H1 (cell line): ENCODE data around the gene CELSR1. TPM values are rescaled to one million over a fixed set of nuclear protein-coding genes. Genes with fewer than 3 reads are reported as not detected.

Experiments used
- CTCF ChIA-PET: fragments of 300-600 bp; sonication (Branson Sonifier 250); formaldehyde crosslinking; loops from one replicate; lab custom pipeline; 2021; ENCODE audit not compliant: partially characterized antibody; lab: Charles Lee
- POLR2A ChIA-PET: fragments of 300-600 bp; sonication (Branson Sonifier 250); formaldehyde crosslinking; loops from one replicate; lab custom pipeline; 2021; ENCODE audit warnings: inconsistent platforms; ENCODE audit not compliant: partially characterized antibody; lab: Charles Lee
- DNase-seq, 2 experiments: peaks; one replicate each; pipeline versions ENCODE4 v3.0.0 to v3.0.0-alpha.2; 2010 to 2022; ENCODE audit warnings: low spot score in 2 of 2, low read depth in 1 of 2, mixed read lengths in 1 of 2
- FAIRE-seq: peaks from 2 replicates; lab custom pipeline; 2011; peaks lifted over from hg19 to GRCh38; lab: Jason Lieb, UNC
- H2AFZ ChIP-seq: 2 replicates; pipeline ENCODE4 v1.8.1; 2012; ENCODE audit warnings: low read length, inconsistent platforms
- H2AK5ac ChIP-seq: 2 replicates; pipeline ENCODE4 v1.6.1; 2013; ENCODE audit warnings: low read depth, low read length
- H2BK120ac ChIP-seq: replicated peaks from 2 replicates; pipeline ENCODE3; 2013; ENCODE audit warnings: low read depth, low read length, inconsistent platforms
- H2BK12ac ChIP-seq: 2 replicates; pipeline ENCODE4 v1.6.1; 2013; ENCODE audit warnings: low read depth, low read length
- H2BK15ac ChIP-seq: 2 replicates; pipeline ENCODE4 v1.6.1; 2013; ENCODE audit warnings: low read length
- H2BK20ac ChIP-seq: 2 replicates; pipeline ENCODE4 v1.6.1; 2013; ENCODE audit warnings: low read length
- H2BK5ac ChIP-seq: 2 replicates; pipeline ENCODE4 v1.6.1; 2013; ENCODE audit warnings: low read depth, low read length
- H3K14ac ChIP-seq: 2 replicates; pipeline ENCODE4 v1.6.1; 2013; ENCODE audit warnings: inconsistent platforms; ENCODE audit not compliant: insufficient read length
- H3K18ac ChIP-seq: 2 replicates; pipeline ENCODE4 v1.6.1; 2013; ENCODE audit warnings: low read length; ENCODE audit errors: extremely low read depth
- H3K23ac ChIP-seq: 2 replicates; pipeline ENCODE4 v1.6.1; 2013; ENCODE audit warnings: inconsistent platforms; ENCODE audit not compliant: insufficient read length
- H3K23me2 ChIP-seq: 2 replicates; pipeline ENCODE4 v1.6.1; 2013; ENCODE audit warnings: low read depth, low read length
- H3K27ac ChIP-seq: 2 replicates; pipeline ENCODE4 v1.6.1; 2011; ENCODE audit warnings: low read depth, low read length, inconsistent platforms
- H3K27me3 ChIP-seq, 4 experiments: replicated peaks in 1 of 4; 1 replicate in 1 of 4; 2 replicates in 3 of 4; pipeline versions ENCODE4 v1.6.1 to v1.8.1; 2011 to 2013; ENCODE audit warnings: low read length in 3 of 4, mild to moderate bottlenecking in 3 of 4, inconsistent platforms in 2 of 4, mixed read lengths in 2 of 4, moderate library complexity in 1 of 4; ENCODE audit not compliant: control insufficient read depth in 3 of 4, insufficient read depth in 3 of 4; ENCODE audit errors: extremely low read depth in 1 of 4
- H3K36me3 ChIP-seq, 4 experiments: 2 replicates each; pipeline versions ENCODE4 v1.6.1 to v1.8.1; 2011 to 2013; ENCODE audit warnings: mild to moderate bottlenecking in 4 of 4, low read length in 3 of 4, moderate library complexity in 2 of 4, control low read depth in 1 of 4, inconsistent platforms in 1 of 4; ENCODE audit not compliant: insufficient read depth in 4 of 4, control insufficient read depth in 2 of 4
- H3K4ac ChIP-seq: replicated peaks from 2 replicates; pipeline ENCODE3; 2013; ENCODE audit warnings: low read length, low read depth, mixed read lengths, inconsistent platforms; ENCODE audit not compliant: insufficient read length
- H3K4me1 ChIP-seq, 4 experiments: replicated peaks in 1 of 4; 1 replicate in 1 of 4; 2 replicates in 3 of 4; pipeline versions ENCODE4 v1.6.1 to v1.8.1; 2011 to 2013; ENCODE audit warnings: low read length in 3 of 4, inconsistent platforms in 2 of 4, mixed read lengths in 1 of 4; ENCODE audit not compliant: insufficient read depth in 4 of 4, control insufficient read depth in 3 of 4
- H3K4me2 ChIP-seq, 2 experiments: 2 replicates each; pipeline versions ENCODE4 v1.6.1 to v1.8.1; 2011 to 2013; ENCODE audit warnings: low read depth in 2 of 2, low read length in 2 of 2, control low read depth in 1 of 2, inconsistent platforms in 1 of 2, mild to moderate bottlenecking in 1 of 2; ENCODE audit not compliant: insufficient read depth in 1 of 2
- H3K4me3 ChIP-seq, 4 experiments: fragments of 200-600, 300-600 bp in 1 of 4; sonication (generic), shearing (Covaris generic), sonication (Bioruptor Twin) in 1 of 4; 2 replicates each; pipeline versions ENCODE4 v1.5.1 to v1.8.1; 2011 to 2016; ENCODE audit warnings: low read length in 4 of 4, low read depth in 3 of 4, control low read depth in 2 of 4, inconsistent platforms in 2 of 4, mild to moderate bottlenecking in 2 of 4, mixed read lengths in 1 of 4, moderate library complexity in 1 of 4; ENCODE audit not compliant: insufficient read depth in 2 of 4; ENCODE audit errors: extremely low read depth in 1 of 4
- H3K56ac ChIP-seq: replicated peaks from 2 replicates; pipeline ENCODE3; 2013; ENCODE audit warnings: low read depth, mild to moderate bottlenecking, mixed read lengths, low read length, inconsistent platforms; ENCODE audit not compliant: insufficient read length
- H3K79me1 ChIP-seq: 2 replicates; pipeline ENCODE4 v1.6.1; 2013; ENCODE audit warnings: low read depth, low read length, control low read depth
- H3K79me2 ChIP-seq, 2 experiments: 2 replicates each; pipeline versions ENCODE4 v1.6.1 to v1.8.1; 2012 to 2013; ENCODE audit warnings: low read length in 2 of 2, mild to moderate bottlenecking in 2 of 2, inconsistent platforms in 1 of 2; ENCODE audit not compliant: insufficient read depth in 2 of 2, control insufficient read depth in 1 of 2
- H3K9ac ChIP-seq, 4 experiments: replicated peaks in 1 of 4; 1 replicate in 1 of 4; 2 replicates in 3 of 4; pipeline versions ENCODE4 v1.6.1 to v1.8.1; 2011 to 2013; ENCODE audit warnings: low read depth in 3 of 4, low read length in 3 of 4, control low read depth in 2 of 4, mild to moderate bottlenecking in 2 of 4, moderate library complexity in 2 of 4, inconsistent platforms in 1 of 4; ENCODE audit errors: extremely low read depth in 1 of 4
- H3K9me3 ChIP-seq, 2 experiments: 2 replicates each; pipeline versions ENCODE4 v1.6.1 to v1.8.1; 2012 to 2013; ENCODE audit warnings: mild to moderate bottlenecking in 2 of 2, moderate library complexity in 2 of 2, control low read depth in 1 of 2, inconsistent platforms in 1 of 2, low read depth in 1 of 2, low read length in 1 of 2, mixed read lengths in 1 of 2; ENCODE audit not compliant: insufficient read depth in 2 of 2
- H4K20me1 ChIP-seq, 2 experiments: replicated peaks in 1 of 2; 2 replicates each; pipeline versions ENCODE3 to v1.8.1; 2011 to 2013; ENCODE audit warnings: inconsistent platforms in 2 of 2, low read length in 2 of 2, mild to moderate bottlenecking in 1 of 2; ENCODE audit not compliant: insufficient read depth in 2 of 2, control insufficient read depth in 1 of 2
- H4K5ac ChIP-seq: 2 replicates; pipeline ENCODE4 v1.6.1; 2013; ENCODE audit warnings: low read length, low read depth, mixed read lengths, inconsistent platforms; ENCODE audit not compliant: insufficient read length
- H4K8ac ChIP-seq: 2 replicates; pipeline ENCODE4 v1.8.0; 2013; ENCODE audit warnings: mild to moderate bottlenecking, moderate library complexity, low read length, inconsistent platforms; ENCODE audit not compliant: insufficient read depth; ENCODE audit errors: extremely low read depth
- H4K91ac ChIP-seq: replicated peaks from 2 replicates; pipeline ENCODE3; 2013; ENCODE audit warnings: low read length, mixed read lengths, inconsistent platforms; ENCODE audit not compliant: insufficient read length
- YY1 ChIP-seq: IDR thresholded peaks from 2 replicates; pipeline ENCODE4 v1.6.1; 2011; ENCODE audit warnings: low read depth, mild to moderate bottlenecking, low read length
- WGBS, 2 experiments: shearing (Covaris generic) in 1 of 2; methylation state at CpG; one replicate each; pipeline versions ENCODE4 v1.1.6 to v1.1.7; 2013 to 2015; ENCODE audit warnings: low lambda C conversion rate in 2 of 2, mixed read lengths in 2 of 2, inconsistent platforms in 1 of 2, low coverage in 1 of 2, missing lambda C conversion rate in 1 of 2; ENCODE audit not compliant: insufficient replicate concordance in 2 of 2, insufficient coverage in 1 of 2, insufficient read length in 1 of 2; ENCODE audit errors: extremely low coverage in 1 of 2, missing lambda C conversion rate in 1 of 2; 5-methylcytosine and 5-hydroxymethylcytosine counted together
- polyA plus RNA-seq, 7 experiments: library from polyadenylated mRNA; depleted of rRNA in 3 of 7; stranded (reverse) in 5 of 7; unstranded in 2 of 7; fragments of >200 nt in 5 of 7; fragments of 200-250 nt in 2 of 7; gene quantifications; 1 replicate in 5 of 7; 2 replicates in 1 of 7; 4 replicates in 1 of 7; pipeline versions ENCODE4 v1.2.1 to v1.2.3, GENCODE V29; 2011 to 2013; ENCODE audit warnings: missing spikeins in 2 of 7, mixed read lengths in 2 of 7
- total RNA-seq: library from RNA; stranded (reverse); fragmentation: NEBNext Ultra II Directional; extraction: Animal tissue kit (Norgen Biotek cat#: 25700); gene quantifications from 2 replicates; pipeline ENCODE4 v1.2.1, GENCODE V29; 2021

The CELSR1 gene
- total and polyA plus RNA-seq, 2 of the 8 experiments (the other 6 are each of a cell fraction or from before 2014, with no cell fraction given) = 9.0 to 12.4 TPM

GRCh38 chr22:46336119-46337078 is 201.0 kb downstream of the CELSR1 start:
- peak overlapping the region; percentile 8; the same call in 1 of the 2 replicates for H3K27ac ChIP-seq
- no peak for FAIRE-seq
- TF ChIP-seq YY1 = peak; percentile 37; the same call in 1 of the 2 replicates

More at GRCh38 chr22:46336119-46337078, 201.0 kb downstream of the CELSR1 start:
- Histone ChIP-seq H2AFZ (no peak overlapping the region), H3K79me1 (peaks cover 9% of the 10 kb centered on the region), H3K18ac (no peak overlapping the region), H4K8ac (peak overlapping the region; percentile 79; the same call in 1 of the 2 replicates), H3K27me3 (no peaks in the 10 kb centered on the region), H2BK120ac (no peak overlapping the region), H3K4me2 (peak overlapping the region; percentile 88 to 94), H3K23ac (no peak overlapping the region), H3K79me2 (peaks cover 9 to 35% of the 10 kb centered on the region in 2 experiments), H3K9ac (peak overlapping the region; percentile 49 to 82 (median 70)), H4K5ac (no peak overlapping the region), H3K4me1 (peaks cover 0 to 4% (median 3%) of the 10 kb centered on the region in 4 experiments; a peak in 3 of 7 replicates), H2AK5ac (no peak overlapping the region), H2BK5ac (no peak overlapping the region), H2BK12ac (no peak overlapping the region), H3K56ac (peak overlapping the region; percentile 20), H4K91ac (no peak overlapping the region), H3K4me3 (peak overlapping the region; percentile 55 to 90 (median 80)), H3K9me3 (no peaks in the 10 kb centered on the region), H4K20me1 (peaks cover 7 to 11% of the 10 kb centered on the region in 2 experiments), H3K4ac (no peak overlapping the region), H2BK20ac (no peak overlapping the region), H2BK15ac (no peak overlapping the region), H3K14ac (no peak overlapping the region), H3K36me3 (peaks cover 9 to 30% (median 21%) of the 10 kb centered on the region in 4 experiments), H3K23me2 (0 out of 2 replicates have a peak, but pooled peaks cover 2% of the 10 kb centered on the region)
- DNase-seq = no peak
- WGBS, 2 experiments = 22% methylated on average over 32 of the region's 42 CpGs; no CpG with 5 or more reads in 1 of the 2 experiments
- POLR2A ChIA-PET = interaction anchor here (0.7 to 1.5 kb wide), 11 partner anchors 8 to 1849 kb away, joined by 3 to 5 read pairs (median 3); partner anchors contain the start of gene GTSE1
- CTCF ChIA-PET = interaction anchor here (0.6 to 1.2 kb wide), 3 partner anchors 206 to 346 kb away, joined by 3 to 4 read pairs (median 4); no protein-coding TSS in a partner anchor
